H9 (cell line): ENCODE results near the gene DAB1. TPM values are rescaled to one million over a fixed set of nuclear protein-coding genes. Genes with fewer than 3 reads are reported as not detected.

ENCODE experiments used
- DNase-seq: peaks from one replicate; pipeline ENCODE4 v3.0.0-alpha.2; 2017
- H2AFZ ChIP-seq: one replicate; pipeline ENCODE4 v1.6.1; 2013; ENCODE audit warnings: mild to moderate bottlenecking, low read length, control low read depth, moderate library complexity
- H2AK5ac ChIP-seq: 2 replicates; pipeline ENCODE4 v1.6.1; 2013; ENCODE audit warnings: low read length, control low read depth, mixed read lengths; ENCODE audit not compliant: insufficient read length
- H2BK120ac ChIP-seq: one replicate; pipeline ENCODE4 v1.6.1; 2013; ENCODE audit warnings: low read depth, mild to moderate bottlenecking, low read length, control low read depth, inconsistent platforms; ENCODE audit not compliant: poor library complexity, severe bottlenecking
- H2BK12ac ChIP-seq: 2 replicates; pipeline ENCODE4 v1.6.1; 2013; ENCODE audit warnings: low read length, control low read depth, mixed read lengths, low read depth; ENCODE audit not compliant: insufficient read length
- H2BK15ac ChIP-seq: 2 replicates; pipeline ENCODE4 v1.6.1; 2013; ENCODE audit warnings: low read depth, low read length, control low read depth
- H2BK20ac ChIP-seq: one replicate; pipeline ENCODE4 v1.6.1; 2013; ENCODE audit warnings: low read depth, mild to moderate bottlenecking, low read length, control low read depth, inconsistent platforms; ENCODE audit not compliant: poor library complexity, severe bottlenecking
- H2BK5ac ChIP-seq: 2 replicates; pipeline ENCODE4 v1.6.1; 2013; ENCODE audit warnings: low read length, control low read depth, mixed read lengths; ENCODE audit not compliant: insufficient read length
- H3K14ac ChIP-seq: 2 replicates; pipeline ENCODE4 v1.6.1; 2013; ENCODE audit warnings: low read length, control low read depth; ENCODE audit not compliant: insufficient read depth
- H3K18ac ChIP-seq: 2 replicates; pipeline ENCODE4 v1.6.1; 2013; ENCODE audit warnings: low read depth, mild to moderate bottlenecking, mixed read lengths, low read length, control low read depth; ENCODE audit not compliant: insufficient read length
- H3K23ac ChIP-seq: 2 replicates; pipeline ENCODE4 v1.6.1; 2013; ENCODE audit warnings: low read length, control low read depth, mixed read lengths, low read depth; ENCODE audit not compliant: insufficient read length
- H3K23me2 ChIP-seq: 2 replicates; pipeline ENCODE4 v1.6.1; 2013; ENCODE audit warnings: low read depth, mild to moderate bottlenecking, mixed read lengths, low read length, control low read depth; ENCODE audit not compliant: insufficient read length, poor library complexity, severe bottlenecking
- H3K27ac ChIP-seq: 2 replicates; pipeline ENCODE4 v1.5.1; 2013; ENCODE audit warnings: low read length, control low read depth, mixed read lengths, low read depth; ENCODE audit not compliant: insufficient read length
- H3K27me3 ChIP-seq: 2 replicates; pipeline ENCODE4 v1.6.1; 2013; ENCODE audit warnings: low read length, control low read depth, inconsistent platforms; ENCODE audit not compliant: insufficient read depth
- H3K4ac ChIP-seq: 2 replicates; pipeline ENCODE4 v1.6.1; 2013; ENCODE audit warnings: low read depth, mild to moderate bottlenecking, control low read depth, inconsistent platforms, low read length, moderate library complexity
- H3K4me1 ChIP-seq: 2 replicates; pipeline ENCODE4 v1.6.1; 2013; ENCODE audit warnings: low read length, control low read depth, inconsistent platforms; ENCODE audit not compliant: insufficient read depth
- H3K4me2 ChIP-seq: 2 replicates; pipeline ENCODE4 v1.6.1; 2013; ENCODE audit warnings: low read length, control low read depth, mixed read lengths; ENCODE audit not compliant: insufficient read length, insufficient read depth
- H3K56ac ChIP-seq: 2 replicates; pipeline ENCODE4 v1.6.1; 2013; ENCODE audit warnings: low read depth, mild to moderate bottlenecking, mixed read lengths, low read length, control low read depth; ENCODE audit not compliant: insufficient read length
- H3K79me1 ChIP-seq: 2 replicates; pipeline ENCODE4 v1.6.1; 2013; ENCODE audit warnings: low read depth, mild to moderate bottlenecking, moderate library complexity, low read length, control low read depth, inconsistent platforms; ENCODE audit not compliant: insufficient read depth, poor library complexity, severe bottlenecking
- H3K79me2 ChIP-seq: 2 replicates; pipeline ENCODE4 v1.6.1; 2013; ENCODE audit warnings: low read length, control low read depth, inconsistent platforms; ENCODE audit not compliant: insufficient read depth
- H3K9ac ChIP-seq: 2 replicates; pipeline ENCODE4 v1.6.1; 2013; ENCODE audit warnings: low read length, control low read depth, mixed read lengths; ENCODE audit not compliant: insufficient read length; ENCODE audit errors: extremely low read depth
- H3K9me3 ChIP-seq: one replicate; pipeline ENCODE4 v1.6.1; 2013; ENCODE audit warnings: low read depth, low read length, inconsistent platforms; ENCODE audit not compliant: control insufficient read depth
- H3T11ph ChIP-seq: one replicate; pipeline ENCODE4 v1.6.1; 2013; ENCODE audit warnings: mild to moderate bottlenecking, low read length, control low read depth, inconsistent platforms
- H4K20me1 ChIP-seq: one replicate; pipeline ENCODE4 v1.6.1; 2013; ENCODE audit not compliant: control insufficient read depth, insufficient read length, insufficient read depth
- H4K5ac ChIP-seq: 2 replicates; pipeline ENCODE4 v1.6.1; 2013; ENCODE audit warnings: low read depth, mild to moderate bottlenecking, mixed read lengths, low read length, control low read depth; ENCODE audit not compliant: insufficient read length
- H4K8ac ChIP-seq: replicated peaks from 2 replicates; pipeline ENCODE4 v1.6.1; 2013; ENCODE audit warnings: low read length, control low read depth, mixed read lengths, low read depth; ENCODE audit not compliant: insufficient read length
- H4K91ac ChIP-seq: 2 replicates; pipeline ENCODE4 v1.6.1; 2013; ENCODE audit warnings: low read depth, mild to moderate bottlenecking, moderate library complexity, mixed read lengths, low read length, control low read depth; ENCODE audit not compliant: insufficient read length
- H3K27ac Mint-ChIP-seq, 3 experiments: 2 replicates in 2 of 3; 3 replicates in 1 of 3; pipeline ENCODE4 v1.8.0; 2020 to 2021; ENCODE audit warnings: mixed read lengths in 3 of 3, mild to moderate bottlenecking in 1 of 3, moderate library complexity in 1 of 3
- H3K27me3 Mint-ChIP-seq: 2 replicates; pipeline ENCODE4 v1.8.0; 2021; ENCODE audit warnings: low read depth, mild to moderate bottlenecking, moderate library complexity, mixed read lengths
- H3K36me3 Mint-ChIP-seq, 3 experiments: 2 replicates in 2 of 3; 3 replicates in 1 of 3; pipeline ENCODE4 v1.8.0; 2020 to 2021; ENCODE audit warnings: low read depth in 3 of 3, mixed read lengths in 3 of 3; ENCODE audit not compliant: insufficient read depth in 1 of 3
- H3K4me1 Mint-ChIP-seq, 2 experiments: 2 replicates each; pipeline ENCODE4 v1.8.0; 2020; ENCODE audit warnings: mixed read lengths in 2 of 2
- H3K4me3 Mint-ChIP-seq, 2 experiments: 2 replicates in 1 of 2; 3 replicates in 1 of 2; pipeline ENCODE4 v1.8.0; 2020 to 2021; ENCODE audit warnings: mild to moderate bottlenecking in 2 of 2, mixed read lengths in 2 of 2, moderate library complexity in 1 of 2
- H3K9me3 Mint-ChIP-seq, 2 experiments: 2 replicates in 1 of 2; 3 replicates in 1 of 2; pipeline ENCODE4 v1.8.0; 2020; ENCODE audit warnings: mild to moderate bottlenecking in 2 of 2, mixed read lengths in 2 of 2, moderate library complexity in 1 of 2
- CTCF ChIP-seq: fragments of 200-600 bp; sonication (generic); conservative IDR thresholded peaks from 3 replicates; pipeline ENCODE4 v1.8.0; 2021; ENCODE audit warnings: antibody characterized with exemption, mild to moderate bottlenecking
- WGBS: extraction: QIAGEN DNeasy Blood & Tissue Kit; methylation state at CpG from one replicate; pipeline ENCODE4 v1.1.7; 2013; ENCODE audit warnings: missing lambda C conversion rate, low lambda C conversion rate, mixed read lengths; ENCODE audit not compliant: insufficient read length; ENCODE audit errors: extremely low coverage; 5-methylcytosine and 5-hydroxymethylcytosine counted together
- total RNA-seq: library from RNA; stranded (reverse); gene quantifications from 2 replicates; pipeline ENCODE4 v1.2.1, GENCODE V29; 2021

DAB1 gene
- total RNA-seq, 1 experiment from 2014 or later = 9.3 TPM

DNA sequence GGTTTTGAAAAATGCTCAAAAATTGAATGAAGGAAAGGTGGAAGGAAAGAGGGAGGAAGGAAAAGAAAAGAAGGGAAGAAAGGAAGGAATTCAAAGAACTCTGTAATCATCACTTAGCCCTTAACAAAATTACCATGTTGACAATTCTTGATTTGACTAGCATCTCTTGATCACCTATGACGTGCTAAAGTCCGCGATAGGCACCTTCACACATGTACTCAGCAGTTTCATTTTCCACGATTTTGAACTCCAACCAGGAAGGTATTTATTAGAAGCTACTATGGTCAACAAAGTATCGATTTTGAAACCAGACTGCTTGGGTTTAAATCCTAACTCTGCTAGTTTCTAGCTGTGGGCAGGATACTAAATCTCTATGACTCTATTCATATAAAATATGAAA lies 146.9 kb downstream of the DAB1 start:
- H3K79me1 ChIP-seq = no peaks in the 10 kb centered on the region
- Mint-ChIP-seq H3K4me1 (peaks cover 0 to 2% of the 10 kb centered on the region in 2 experiments; a peak in 1 of 4 replicates), H3K9me3 (no peaks in the 10 kb centered on the region), H3K4me3 (no peak overlapping the region), H3K27ac (no peak overlapping the region), H3K27me3 (no peaks in the 10 kb centered on the region), H3K36me3 (no peaks in the 10 kb centered on the region)
- H3T11ph ChIP-seq = no peak overlapping the region
- H3K4me1 ChIP-seq = peaks cover 3% of the 10 kb centered on the region; the same call in 1 of the 2 replicates
- no peaks in the 10 kb centered on the region for H4K20me1 ChIP-seq
- H2BK15ac ChIP-seq = no peak overlapping the region
- H3K56ac ChIP-seq = no peak overlapping the region
- no peak overlapping the region for H2BK120ac ChIP-seq
- H3K14ac ChIP-seq = no peak overlapping the region
- no peak overlapping the region for H4K8ac ChIP-seq
- H3K18ac ChIP-seq = no peak overlapping the region
- no peaks in the 10 kb centered on the region for H3K9me3 ChIP-seq
- H3K27ac ChIP-seq = no peak overlapping the region
- H3K4me2 ChIP-seq = no peak overlapping the region
- no peak overlapping the region for H3K9ac ChIP-seq
- no peak overlapping the region for H3K23ac ChIP-seq
- no peak for TF ChIP-seq CTCF
- no CpG with 5 or more reads among the region's 5 CpGs for WGBS
- no peaks in the 10 kb centered on the region for H3K27me3 ChIP-seq
- H4K5ac ChIP-seq = no peak overlapping the region
- H2BK20ac ChIP-seq = no peak overlapping the region
- no peaks in the 10 kb centered on the region for H3K79me2 ChIP-seq
- H4K91ac ChIP-seq = no peak overlapping the region
- H2AFZ ChIP-seq = no peak overlapping the region
- H2BK12ac ChIP-seq = no peak overlapping the region
- H3K23me2 ChIP-seq = no peaks in the 10 kb centered on the region
- H3K4ac ChIP-seq = no peak overlapping the region
- H2AK5ac ChIP-seq = no peak overlapping the region
- no peak for DNase-seq
- H2BK5ac ChIP-seq = no peak overlapping the region
